HCT116 (cell line): ENCODE results near the gene PIK3R2. TPM values are rescaled to one million over a fixed set of nuclear protein-coding genes. Genes with fewer than 3 reads are reported as not detected.

Experiments used
- ATAC-seq: fragments of 200-7000 bp; cut with Tn5 transposase; 2 replicates; pipeline ENCODE4 v1.9.1; 2020; ENCODE audit warnings: mild to moderate bottlenecking, moderate library complexity
- BruUV-seq: library from RNA; stranded (reverse); fragments of 400-500 nt; replicated peaks from 2 replicates; lab custom pipeline; 2021; lab: Mats Ljungman, UMichigan
- CTCF ChIA-PET: fragments of 300-600 bp; sonication (Branson Sonifier 250); formaldehyde crosslinking; loops from one replicate; lab custom pipeline; 2021; ENCODE audit warnings: antibody characterized with exemption; lab: Charles Lee
- POLR2A ChIA-PET: fragments of 300-600, 350-600 bp; sonication (Branson Sonifier 250); formaldehyde crosslinking; loops from one replicate; lab custom pipeline; 2021; ENCODE audit warnings: antibody characterized with exemption; lab: Charles Lee
- RAD21 ChIA-PET, 2 experiments: fragments of 300-600 bp; sonication (Branson Sonifier 250); formaldehyde crosslinking; loops; one replicate each; lab custom pipeline; 2023; ENCODE audit warnings: low total read pairs in 2 of 2; ENCODE audit not compliant: uncharacterized antibody in 2 of 2, unreplicated experiment in 2 of 2, low non-redundant PET in 1 of 2; lab: Charles Lee
- DNase-seq: peaks from one replicate; pipeline ENCODE4 v3.0.0-alpha.2; 2010; ENCODE audit warnings: low read depth, low spot score
- H2AFZ ChIP-seq: fragments of 200-600 bp; shearing (Covaris generic), sonication (generic); 2 replicates; pipeline ENCODE4 v1.6.1; 2017; ENCODE audit warnings: low read depth, mixed run types, mixed read lengths, antibody characterized with exemption, low read length; ENCODE audit not compliant: poor library complexity, severe bottlenecking
- H3K27ac ChIP-seq: 2 replicates; pipeline ENCODE4 v1.5.1; 2012; ENCODE audit warnings: low read depth, low read length
- H3K27me3 ChIP-seq: fragments of 200-600 bp; sonication (generic); 2 replicates; pipeline ENCODE4 v1.6.1; 2016; ENCODE audit warnings: mixed run types, low read length, mixed read lengths; ENCODE audit not compliant: insufficient read depth
- H3K36me3 ChIP-seq, 2 experiments: fragments of 200-500 bp in 1 of 2; fragments of 200-600 bp in 1 of 2; sonication (Bioruptor generic) in 1 of 2; sonication (generic) in 1 of 2; 2 replicates each; pipeline versions ENCODE4 v1.5.1 to v1.6.1; 2014 to 2016; ENCODE audit warnings: low read length in 2 of 2, inconsistent platforms in 1 of 2, mixed read lengths in 1 of 2, mixed run types in 1 of 2; ENCODE audit not compliant: insufficient read depth in 2 of 2, control insufficient read depth in 1 of 2
- H3K4me1 ChIP-seq, 2 experiments: fragments of 200-600 bp in 1 of 2; sonication (generic) in 1 of 2; 2 replicates each; pipeline versions ENCODE4 v1.5.1 to v1.6.1; 2012 to 2017; ENCODE audit warnings: low read length in 2 of 2, inconsistent platforms in 1 of 2, mild to moderate bottlenecking in 1 of 2, mixed read lengths in 1 of 2, mixed run types in 1 of 2, moderate library complexity in 1 of 2; ENCODE audit not compliant: insufficient read depth in 2 of 2, control insufficient read depth in 1 of 2
- H3K4me2 ChIP-seq: fragments of 200-600 bp; sonication (generic); 2 replicates; pipeline ENCODE4 v1.6.1; 2017; ENCODE audit warnings: mixed run types, low read length, mixed read lengths
- H3K4me3 ChIP-seq, 2 experiments: fragments of 200-600 bp in 1 of 2; sonication (generic) in 1 of 2; replicated peaks in 1 of 2; 2 replicates each; pipeline ENCODE4 v1.5.1; 2011 to 2016; ENCODE audit warnings: low read length in 2 of 2, control low read depth in 1 of 2, low read depth in 1 of 2, mild to moderate bottlenecking in 1 of 2, mixed read lengths in 1 of 2, mixed run types in 1 of 2
- H3K79me2 ChIP-seq: fragments of 200-600 bp; sonication (generic); 2 replicates; pipeline ENCODE4 v1.6.1; 2017; ENCODE audit warnings: mild to moderate bottlenecking, mixed run types, low read length, moderate library complexity, mixed read lengths; ENCODE audit not compliant: insufficient read depth
- H3K9ac ChIP-seq: fragments of 200-600 bp; sonication (generic); 2 replicates; pipeline ENCODE4 v1.6.1; 2016; ENCODE audit warnings: low read length, mixed read lengths
- H3K9me2 ChIP-seq: fragments of 200-600 bp; sonication (generic), shearing (Covaris generic); 2 replicates; pipeline ENCODE4 v1.6.1; 2017; ENCODE audit warnings: mixed run types, mild to moderate bottlenecking, moderate library complexity; ENCODE audit not compliant: insufficient read depth
- H3K9me3 ChIP-seq, 2 experiments: fragments of 200-500 bp in 1 of 2; fragments of 200-600 bp in 1 of 2; sonication (Bioruptor generic) in 1 of 2; sonication (generic) in 1 of 2; 2 replicates each; pipeline ENCODE4 v1.6.1; 2014 to 2017; ENCODE audit warnings: low read length in 2 of 2, mixed read lengths in 2 of 2, inconsistent platforms in 1 of 2, low read depth in 1 of 2, mild to moderate bottlenecking in 1 of 2, mixed run types in 1 of 2, moderate library complexity in 1 of 2; ENCODE audit not compliant: control insufficient read depth in 1 of 2, insufficient read depth in 1 of 2
- H4K20me1 ChIP-seq: fragments of 200-600 bp; sonication (generic), shearing (Covaris generic); 2 replicates; pipeline ENCODE4 v1.6.1; 2017; ENCODE audit warnings: mixed run types, mild to moderate bottlenecking, moderate library complexity; ENCODE audit not compliant: insufficient read depth
- CEBPB ChIP-seq: IDR thresholded peaks from 2 replicates; pipeline ENCODE4 v1.6.1; 2012; ENCODE audit warnings: low read depth
- ELF1 ChIP-seq: IDR thresholded peaks from 2 replicates; pipeline ENCODE4 v1.6.1; 2012; ENCODE audit warnings: low read depth, borderline replicate concordance
- EZH2 ChIP-seq: fragments of 200-600 bp; sonication (generic); IDR thresholded peaks from 2 replicates; pipeline ENCODE4 v1.6.1; 2017; ENCODE audit warnings: antibody characterized with exemption, mixed run types
- JUND ChIP-seq: IDR thresholded peaks from 2 replicates; pipeline ENCODE4 v1.6.1; 2012
- RAD21 ChIP-seq: IDR thresholded peaks from 2 replicates; pipeline ENCODE4 v1.6.1; 2012; ENCODE audit warnings: low read depth, mild to moderate bottlenecking
- SIN3A ChIP-seq: IDR thresholded peaks from 2 replicates; pipeline ENCODE4 v1.6.1; 2012; ENCODE audit warnings: low read depth
- SRF ChIP-seq: IDR thresholded peaks from 2 replicates; pipeline ENCODE4 v1.6.1; 2012; ENCODE audit warnings: low read depth
- TCF7L2 ChIP-seq: IDR thresholded peaks from 2 replicates; pipeline ENCODE4 v1.7.0; 2011; ENCODE audit warnings: borderline replicate concordance, inconsistent platforms; ENCODE audit not compliant: insufficient read depth, insufficient read length; ENCODE audit errors: extremely low read depth
- ZFX ChIP-seq: fragments of 450-650 bp; IDR thresholded peaks from 2 replicates; pipeline ENCODE4 v1.6.1; 2017
- ZNF274 ChIP-seq: fragments of 200-500 bp; sonication (Bioruptor generic); IDR thresholded peaks from 2 replicates; pipeline ENCODE4 v1.6.1; 2014; ENCODE audit warnings: mild to moderate bottlenecking, low read depth, low read length, inconsistent platforms
- intact Hi-C: fragments of 100-400 bp; cut with micrococcal nuclease; formaldehyde crosslinking; loops from 2 replicates; pipeline ENCODE4 v1.10.0; 2022
- total RNA-seq: library from RNA; stranded (reverse); gene quantifications from one replicate; pipeline ENCODE4 v1.2.1, GENCODE V29; 2021; ENCODE audit not compliant: unreplicated experiment
- TF ChIP-seq, protein P1 (sequence below): IDR thresholded peaks from 2 replicates; pipeline ENCODE4 v1.6.1; 2011; ENCODE audit warnings: mild to moderate bottlenecking, low read length, moderate library complexity; ENCODE audit not compliant: insufficient replicate concordance; ENCODE audit errors: extremely low read depth
- TF ChIP-seq, protein P2 (sequence below): IDR thresholded peaks from 2 replicates; pipeline ENCODE4 v1.6.1; 2012; ENCODE audit warnings: low read depth

PIK3R2 gene
- total RNA-seq, 1 experiment from 2014 or later, result 53.4 TPM

DNA sequence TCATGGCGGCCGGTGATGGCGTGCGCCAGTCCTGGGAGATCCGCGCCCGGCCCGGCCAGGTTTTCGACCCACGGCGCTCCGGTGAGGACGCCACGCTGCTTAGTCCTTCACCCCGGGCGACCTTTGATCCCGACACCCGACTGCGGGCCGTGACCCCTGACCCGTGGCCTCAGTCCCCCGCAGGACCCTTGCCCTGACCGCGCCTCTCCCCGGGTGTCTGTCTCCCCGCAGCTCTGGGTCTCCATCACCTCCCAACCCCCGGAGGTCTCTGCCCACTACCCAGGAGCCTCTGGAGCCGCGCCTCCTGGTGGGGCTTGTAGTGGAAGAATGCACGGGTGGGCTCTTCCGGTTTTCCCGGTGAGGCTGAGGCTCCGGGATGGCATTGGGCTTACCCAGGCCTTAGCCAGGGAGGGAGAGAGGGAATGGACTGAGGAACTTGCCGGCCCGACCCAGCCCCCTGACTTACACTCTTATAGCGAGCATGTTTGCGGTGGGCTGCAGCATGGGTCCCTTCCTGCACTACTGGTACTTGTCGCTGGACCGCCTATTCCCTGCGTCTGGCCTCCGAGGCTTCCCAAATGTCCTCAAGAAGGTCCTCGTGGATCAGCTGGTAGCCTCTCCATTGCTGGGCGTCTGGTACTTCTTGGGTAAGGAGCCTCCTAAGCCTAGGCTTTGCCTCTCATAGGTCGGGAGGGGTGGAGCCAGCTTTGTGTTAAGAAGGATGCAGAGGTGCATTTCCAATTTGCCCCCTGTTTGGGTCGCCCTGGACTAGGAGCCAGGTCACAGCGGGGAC is 40.6 kb downstream of the PIK3R2 start:
- Histone ChIP-seq H3K9ac (peak overlapping the region; percentile 92), H3K27ac (peak overlapping the region; percentile 73), H3K9me2 (no peaks in the 10 kb centered on the region), H3K36me3 (peaks cover 6 to 9% of the 10 kb centered on the region in 2 experiments; a peak in 3 of 4 replicates), H3K4me3 (peak overlapping the region; percentile 90 to 93), H3K27me3 (no peaks in the 10 kb centered on the region), H3K9me3 (no peaks in the 10 kb centered on the region), H4K20me1 (no peaks in the 10 kb centered on the region; the same call in 1 of the 2 replicates), H3K4me1 (peaks cover 14 to 26% of the 10 kb centered on the region in 2 experiments), H3K4me2 (peak overlapping the region; percentile 89), H3K79me2 (peaks cover 10% of the 10 kb centered on the region; the same call in 1 of the 2 replicates), H2AFZ (no peak overlapping the region)
- DNase-seq (no peak), ATAC-seq (no peak)
- TSS peak; percentile 66 for BruUV-seq
- ChIA-PET RAD21 (no interaction called here), POLR2A (interaction anchor here (0.6 to 3.0 kb wide), 8 partner anchors 10 to 87 kb away, joined by 3 to 27 read pairs (median 4); partner anchors contain the start of genes JUND and RAB3A), CTCF (interaction anchor here (0.9 to 2.2 kb wide), 8 partner anchors 10 to 220 kb away, joined by 3 to 12 read pairs (median 6); partner anchors contain the start of genes PIK3R2 and RAB3A)
- intact Hi-C loops, result no loop called here
- TF ChIP-seq EZH2 (no peak), ZFX (peak; percentile 13; the same call in 1 of the 2 replicates)

DNA sequence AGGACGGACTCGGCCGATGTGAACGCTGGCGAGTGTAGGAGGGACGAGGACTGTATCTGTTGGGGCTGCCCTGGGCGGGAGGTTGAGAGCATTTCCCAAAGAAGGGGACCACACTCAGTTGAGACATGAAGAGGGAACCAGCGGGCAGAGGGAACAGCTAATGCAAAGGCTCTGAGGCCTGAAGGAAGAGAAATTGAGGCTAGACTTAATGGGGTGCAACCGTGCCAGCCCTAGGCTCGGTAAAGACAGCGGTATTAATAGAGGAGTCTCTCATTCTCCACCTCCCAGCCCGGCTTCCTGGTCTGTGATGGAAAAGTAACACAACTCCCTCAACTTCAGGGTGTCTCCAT is 41.2 kb downstream of the PIK3R2 start:
- H3K9me3 ChIP-seq, result no peaks in the 10 kb centered on the region
- H3K4me1 ChIP-seq, result peaks cover 14 to 26% of the 10 kb centered on the region in 2 experiments
- intact Hi-C loops, result no loop called here
- RAD21 ChIA-PET, result no interaction called here
- H3K4me3 ChIP-seq, result peak overlapping the region; percentile 90 to 93
- peaks cover 10% of the 10 kb centered on the region; the same call in 1 of the 2 replicates for H3K79me2 ChIP-seq
- H4K20me1 ChIP-seq, result no peaks in the 10 kb centered on the region; the same call in 1 of the 2 replicates
- BruUV-seq, result no TSS peak
- peak overlapping the region; percentile 89 for H3K4me2 ChIP-seq
- H3K27me3 ChIP-seq, result no peaks in the 10 kb centered on the region
- no peaks in the 10 kb centered on the region for H3K9me2 ChIP-seq
- H3K9ac ChIP-seq, result peak overlapping the region; percentile 92
- peaks cover 10 to 12% of the 10 kb centered on the region in 2 experiments; a peak in 3 of 4 replicates for H3K36me3 ChIP-seq
- POLR2A ChIA-PET, result interaction anchor here (0.6 to 1.0 kb wide), 3 partner anchors 10 to 99 kb away, joined by 3 to 7 read pairs (median 3); partner anchors contain the start of gene RAB3A
- DNase-seq (no peak), ATAC-seq (no peak)
- H2AFZ ChIP-seq, result no peak overlapping the region
- H3K27ac ChIP-seq, result peak overlapping the region; percentile 73
- CTCF ChIA-PET, result interaction anchor here (1.2 to 1.4 kb wide), 2 partner anchors 10 to 81 kb away, joined by 4 read pairs; partner anchors contain the start of gene RAB3A
- TF ChIP-seq ELF1, result no peak
- TF ChIP-seq RAD21, result no peak
- TF ChIP-seq SRF, result no peak
- TF ChIP-seq, protein P1, sequence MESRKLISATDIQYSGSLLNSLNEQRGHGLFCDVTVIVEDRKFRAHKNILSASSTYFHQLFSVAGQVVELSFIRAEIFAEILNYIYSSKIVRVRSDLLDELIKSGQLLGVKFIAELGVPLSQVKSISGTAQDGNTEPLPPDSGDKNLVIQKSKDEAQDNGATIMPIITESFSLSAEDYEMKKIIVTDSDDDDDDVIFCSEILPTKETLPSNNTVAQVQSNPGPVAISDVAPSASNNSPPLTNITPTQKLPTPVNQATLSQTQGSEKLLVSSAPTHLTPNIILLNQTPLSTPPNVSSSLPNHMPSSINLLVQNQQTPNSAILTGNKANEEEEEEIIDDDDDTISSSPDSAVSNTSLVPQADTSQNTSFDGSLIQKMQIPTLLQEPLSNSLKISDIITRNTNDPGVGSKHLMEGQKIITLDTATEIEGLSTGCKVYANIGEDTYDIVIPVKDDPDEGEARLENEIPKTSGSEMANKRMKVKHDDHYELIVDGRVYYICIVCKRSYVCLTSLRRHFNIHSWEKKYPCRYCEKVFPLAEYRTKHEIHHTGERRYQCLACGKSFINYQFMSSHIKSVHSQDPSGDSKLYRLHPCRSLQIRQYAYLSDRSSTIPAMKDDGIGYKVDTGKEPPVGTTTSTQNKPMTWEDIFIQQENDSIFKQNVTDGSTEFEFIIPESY, result no peak
- TF ChIP-seq SIN3A, result no peak
- TF ChIP-seq TCF7L2, result no peak
- no peak for TF ChIP-seq JUND
- TF ChIP-seq, protein P2, sequence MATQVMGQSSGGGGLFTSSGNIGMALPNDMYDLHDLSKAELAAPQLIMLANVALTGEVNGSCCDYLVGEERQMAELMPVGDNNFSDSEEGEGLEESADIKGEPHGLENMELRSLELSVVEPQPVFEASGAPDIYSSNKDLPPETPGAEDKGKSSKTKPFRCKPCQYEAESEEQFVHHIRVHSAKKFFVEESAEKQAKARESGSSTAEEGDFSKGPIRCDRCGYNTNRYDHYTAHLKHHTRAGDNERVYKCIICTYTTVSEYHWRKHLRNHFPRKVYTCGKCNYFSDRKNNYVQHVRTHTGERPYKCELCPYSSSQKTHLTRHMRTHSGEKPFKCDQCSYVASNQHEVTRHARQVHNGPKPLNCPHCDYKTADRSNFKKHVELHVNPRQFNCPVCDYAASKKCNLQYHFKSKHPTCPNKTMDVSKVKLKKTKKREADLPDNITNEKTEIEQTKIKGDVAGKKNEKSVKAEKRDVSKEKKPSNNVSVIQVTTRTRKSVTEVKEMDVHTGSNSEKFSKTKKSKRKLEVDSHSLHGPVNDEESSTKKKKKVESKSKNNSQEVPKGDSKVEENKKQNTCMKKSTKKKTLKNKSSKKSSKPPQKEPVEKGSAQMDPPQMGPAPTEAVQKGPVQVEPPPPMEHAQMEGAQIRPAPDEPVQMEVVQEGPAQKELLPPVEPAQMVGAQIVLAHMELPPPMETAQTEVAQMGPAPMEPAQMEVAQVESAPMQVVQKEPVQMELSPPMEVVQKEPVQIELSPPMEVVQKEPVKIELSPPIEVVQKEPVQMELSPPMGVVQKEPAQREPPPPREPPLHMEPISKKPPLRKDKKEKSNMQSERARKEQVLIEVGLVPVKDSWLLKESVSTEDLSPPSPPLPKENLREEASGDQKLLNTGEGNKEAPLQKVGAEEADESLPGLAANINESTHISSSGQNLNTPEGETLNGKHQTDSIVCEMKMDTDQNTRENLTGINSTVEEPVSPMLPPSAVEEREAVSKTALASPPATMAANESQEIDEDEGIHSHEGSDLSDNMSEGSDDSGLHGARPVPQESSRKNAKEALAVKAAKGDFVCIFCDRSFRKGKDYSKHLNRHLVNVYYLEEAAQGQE, result no peak
- no peak for TF ChIP-seq ZNF274
- TF ChIP-seq CEBPB, result no peak
